GM11168 (cell line): ENCODE results near the gene MAGED2.
"Not testable (repeated sequence)": the region's sequence is repeated elsewhere in the genome, so short reads cannot be mapped to it uniquely, and the experiment has no call there.

ENCODE experiments used
- in situ Hi-C: fragments of 300-500 bp; cut with MboI; formaldehyde crosslinking; loops from one replicate; pipeline ENCODE4 v1.12.0; 2022; ENCODE audit warnings: low sequenced_read_pairs; ENCODE audit not compliant: unreplicated experiment

The MAGED2 gene

GRCh38 chrX:54817220-54817820 is 9.8 kb downstream of the MAGED2 start:
- in situ Hi-C loops = no loop called here

- in situ Hi-C loops = no loop called here
These were observed 10.7 kb downstream of the MAGED2 start for GRCh38 chrX:54818221-54818620.

GRCh38 chrX:54819201-54819600 is 11.7 kb downstream of the MAGED2 start:
- in situ Hi-C loops = no loop called here

GRCh38 chrX:54820737-54821136 is 13.2 kb downstream of the MAGED2 start:
- in situ Hi-C loops = no loop called here

GRCh38 chrX:54821310-54821709 is 13.8 kb downstream of the MAGED2 start:
- in situ Hi-C loops = no loop called here

- in situ Hi-C loops = no loop called here
These were observed 16.6 kb downstream of the MAGED2 start for GRCh38 chrX:54824195-54824594.

GRCh38 chrX:54824722-54825121 is 17.2 kb downstream of the MAGED2 start:
- in situ Hi-C loops = no loop called here

- in situ Hi-C loops = no loop called here
These were observed 18.3 kb downstream of the MAGED2 start for GRCh38 chrX:54825716-54826438.

GRCh38 chrX:54826598-54826997 is 19.1 kb downstream of the MAGED2 start:
- in situ Hi-C loops = no loop called here

GRCh38 chrX:54838583-54838982 is 31.0 kb downstream of the MAGED2 start:
- in situ Hi-C loops = no loop called here

GRCh38 chrX:54841184-54841874 is 33.8 kb downstream of the MAGED2 start:
- in situ Hi-C loops = not testable (repeated sequence)

- in situ Hi-C loops = no loop called here
These were observed 35.1 kb downstream of the MAGED2 start for GRCh38 chrX:54842607-54843006.

- in situ Hi-C loops = no loop called here
These were observed 35.5 kb downstream of the MAGED2 start for GRCh38 chrX:54843050-54843449.

- in situ Hi-C loops = not testable (repeated sequence)
These were observed 40.2 kb downstream of the MAGED2 start for GRCh38 chrX:54847700-54848099.

- in situ Hi-C loops = no loop called here
These were observed 57.7 kb downstream of the MAGED2 start for GRCh38 chrX:54865208-54865607.
